Prostate gland (tissue), 2 donors: ENCODE measurements around the gene MRFAP1.

Experiments used
- CTCF ChIP-seq, 4 experiments: fragments of 200-600 bp in 2 of 4; fragments of 450-650 bp in 2 of 4; sonication (generic) in 2 of 4; IDR thresholded peaks; 1 replicate in 3 of 4; 2 replicates in 1 of 4; pipeline ENCODE4 v1.5.1; 2016 to 2019; ENCODE audit warnings: antibody characterized with exemption in 4 of 4, mild to moderate bottlenecking in 2 of 4, moderate library complexity in 2 of 4
- POLR2A ChIP-seq: fragments of 450-650 bp; IDR thresholded peaks from one replicate; pipeline ENCODE4 v1.6.1; 2016; ENCODE audit warnings: antibody characterized with exemption, mild to moderate bottlenecking

GRCh38 chr4:6658597-6659075, 18.2 kb downstream of the MRFAP1 start:
- TF ChIP-seq CTCF (IDR thresholded peaks at IDR 0.05): no peak
- TF ChIP-seq POLR2A: no peak
